ENCODE results near the gene BAIAP2L2.
"Not testable (repeated sequence)": the region's sequence is repeated elsewhere in the genome, so short reads cannot be mapped to it uniquely, and the experiment has no call there.

Gene BAIAP2L2

DNA sequence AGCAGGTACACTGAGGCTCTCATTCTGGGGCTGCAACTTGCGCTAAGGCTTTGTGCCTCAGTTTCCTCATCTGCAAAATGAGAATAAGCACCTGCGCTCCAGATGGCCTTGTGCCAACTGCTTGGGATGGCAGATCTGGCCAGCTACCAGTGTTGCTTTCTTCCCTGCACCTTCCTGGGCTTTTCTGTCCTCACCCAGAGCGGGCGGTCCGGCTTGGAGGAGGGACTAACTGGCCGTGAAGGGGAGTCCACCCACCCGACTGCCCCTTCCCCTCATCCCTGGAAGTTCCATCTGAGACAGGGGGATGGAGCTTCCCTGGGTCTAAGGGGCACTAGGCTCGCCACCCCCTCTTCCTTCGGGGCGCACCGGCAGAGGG, 30.0 kb downstream of the BAIAP2L2 start:
- DNase-seq: no peak

DNA sequence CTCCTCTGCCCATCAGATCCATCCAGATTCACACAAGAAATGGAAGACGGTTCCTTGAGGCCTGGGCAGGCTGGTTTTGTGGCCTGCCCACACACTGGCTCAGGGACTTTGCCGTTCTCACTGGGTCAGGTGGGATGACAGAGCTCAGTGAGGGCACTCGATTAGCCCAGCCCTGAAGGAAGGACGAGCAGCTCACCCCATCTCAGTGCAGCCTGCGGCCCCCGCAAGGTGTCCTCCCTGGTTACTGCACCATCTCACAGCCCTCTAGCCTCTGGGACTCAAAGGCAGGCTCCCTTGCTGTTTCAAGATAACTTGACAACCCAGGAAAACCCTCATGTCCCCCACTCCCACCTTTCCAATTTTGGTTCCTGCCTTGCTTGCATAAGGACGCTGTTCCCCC, 30.7 kb downstream of the BAIAP2L2 start:
- DNase-seq: no peak

DNA sequence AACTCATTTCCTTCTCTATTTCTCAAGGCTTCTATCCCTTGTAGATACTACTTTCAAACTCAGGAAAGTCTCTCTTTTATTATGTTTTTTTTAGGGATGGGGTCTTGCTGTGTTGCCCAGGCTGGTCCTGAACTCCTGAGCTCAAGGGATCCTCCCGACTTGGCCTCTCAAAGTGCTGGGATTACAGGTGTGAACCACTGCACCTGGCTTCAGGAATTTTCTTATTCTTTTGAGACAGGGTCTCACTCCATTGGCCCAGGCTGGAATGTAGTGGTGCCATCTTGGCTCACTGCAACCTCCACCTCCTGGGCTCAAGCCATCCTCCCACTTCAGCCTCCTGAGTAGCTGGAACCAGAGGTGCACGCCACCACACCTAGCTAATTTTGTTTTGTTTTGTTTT, 31.3 kb downstream of the BAIAP2L2 start:
- DNase-seq: not testable (repeated sequence)

DNA sequence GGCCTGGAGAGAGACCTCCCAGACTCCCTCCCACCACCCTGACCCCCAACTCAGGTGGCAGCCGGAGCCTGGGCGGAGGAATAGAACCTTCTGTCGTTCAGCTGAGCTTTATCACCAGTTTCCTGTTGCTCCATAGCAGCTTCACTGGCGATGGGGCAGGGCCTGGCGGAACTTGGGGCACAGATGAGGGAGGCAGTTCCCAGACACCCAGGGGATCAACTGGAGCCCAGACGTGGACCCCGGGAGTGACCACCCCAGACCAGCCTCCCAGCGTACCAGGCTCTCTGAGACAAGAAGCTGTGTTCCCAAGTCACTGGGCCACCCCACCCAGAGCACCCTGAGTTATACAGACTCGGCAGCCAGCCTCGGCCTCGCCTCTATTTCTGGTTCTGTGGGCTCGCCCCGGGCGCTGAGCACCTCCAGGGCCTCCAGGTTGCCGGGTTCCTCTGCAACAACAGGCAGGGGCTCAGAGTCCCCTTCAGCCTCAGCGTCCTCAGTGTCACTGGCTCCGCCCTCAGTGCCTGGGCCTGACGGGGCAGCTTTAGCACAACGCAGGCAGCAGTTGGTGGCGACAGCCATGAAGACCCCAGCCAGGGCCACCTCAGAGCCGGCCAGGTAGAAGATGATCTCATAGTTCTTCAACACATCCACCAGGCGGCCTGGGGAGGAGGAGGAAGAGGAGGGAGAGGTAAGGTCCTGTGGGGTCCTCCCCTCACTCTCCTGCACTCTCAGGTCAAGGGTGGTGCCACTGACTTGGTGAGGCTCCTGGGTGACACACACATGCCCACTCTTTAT, 32.2 kb downstream of the BAIAP2L2 start:
- no peak for DNase-seq

DNA sequence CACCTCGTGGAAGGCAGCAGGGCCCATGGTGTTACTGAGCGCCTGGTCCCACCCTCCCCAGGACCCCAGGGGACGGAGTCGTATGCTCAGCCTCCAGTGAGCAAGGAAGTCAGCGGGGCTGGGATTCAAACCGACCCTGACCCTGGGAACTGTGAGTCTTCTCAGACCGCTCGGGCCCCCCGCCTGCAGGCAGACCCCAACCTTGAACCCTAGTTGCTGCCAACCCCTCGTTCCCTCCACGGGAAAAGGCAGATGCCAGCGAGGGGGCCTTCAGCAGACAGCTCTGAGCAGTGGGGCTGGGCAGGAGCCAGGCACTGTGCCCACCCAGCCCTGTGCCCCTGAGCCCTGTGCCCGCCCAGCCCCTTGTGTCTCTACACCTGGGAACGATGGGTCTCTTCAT, 32.9 kb downstream of the BAIAP2L2 start:
- no peak for DNase-seq

DNA sequence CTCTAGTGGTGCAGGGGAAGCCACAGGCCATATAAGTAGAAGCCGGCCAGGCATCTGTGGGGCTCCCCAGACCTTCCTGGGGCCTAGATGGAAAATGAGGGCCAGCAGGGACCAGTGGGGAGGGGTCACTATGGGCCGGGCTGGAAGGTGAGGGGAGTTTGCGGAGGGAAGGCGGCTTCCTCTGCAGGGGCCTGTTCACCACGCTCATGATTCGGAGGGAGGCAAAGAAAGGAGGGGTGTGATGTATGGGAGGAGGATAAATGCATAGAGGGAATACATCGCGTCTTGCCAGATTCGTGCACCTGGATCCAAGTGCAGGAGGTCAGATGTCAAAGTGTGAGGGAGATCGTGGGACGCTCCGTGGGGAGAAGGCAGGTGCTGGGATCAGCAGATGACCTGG, 33.4 kb downstream of the BAIAP2L2 start:
- DNase-seq: no peak

DNA sequence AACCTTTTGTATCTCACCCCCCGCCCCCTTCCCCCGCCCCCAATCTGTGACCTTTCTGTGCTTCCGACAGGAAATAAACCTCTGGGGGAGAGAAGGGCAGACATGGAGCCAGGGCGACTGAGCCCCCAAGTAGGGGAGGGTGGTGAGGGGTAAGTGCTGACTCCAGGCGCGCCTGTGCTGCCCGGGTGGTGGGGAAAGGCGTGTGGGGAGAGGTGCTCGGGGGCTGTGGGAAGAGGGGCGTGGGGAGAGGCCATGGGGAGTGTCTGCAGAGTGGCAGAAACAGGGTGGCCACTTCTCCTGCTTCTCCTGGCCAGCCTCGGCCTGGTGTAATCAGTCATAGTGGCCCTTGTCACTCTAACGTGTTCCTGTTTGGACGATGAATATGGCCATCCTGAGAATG, 34.5 kb downstream of the BAIAP2L2 start:
- DNase-seq: no peak

DNA sequence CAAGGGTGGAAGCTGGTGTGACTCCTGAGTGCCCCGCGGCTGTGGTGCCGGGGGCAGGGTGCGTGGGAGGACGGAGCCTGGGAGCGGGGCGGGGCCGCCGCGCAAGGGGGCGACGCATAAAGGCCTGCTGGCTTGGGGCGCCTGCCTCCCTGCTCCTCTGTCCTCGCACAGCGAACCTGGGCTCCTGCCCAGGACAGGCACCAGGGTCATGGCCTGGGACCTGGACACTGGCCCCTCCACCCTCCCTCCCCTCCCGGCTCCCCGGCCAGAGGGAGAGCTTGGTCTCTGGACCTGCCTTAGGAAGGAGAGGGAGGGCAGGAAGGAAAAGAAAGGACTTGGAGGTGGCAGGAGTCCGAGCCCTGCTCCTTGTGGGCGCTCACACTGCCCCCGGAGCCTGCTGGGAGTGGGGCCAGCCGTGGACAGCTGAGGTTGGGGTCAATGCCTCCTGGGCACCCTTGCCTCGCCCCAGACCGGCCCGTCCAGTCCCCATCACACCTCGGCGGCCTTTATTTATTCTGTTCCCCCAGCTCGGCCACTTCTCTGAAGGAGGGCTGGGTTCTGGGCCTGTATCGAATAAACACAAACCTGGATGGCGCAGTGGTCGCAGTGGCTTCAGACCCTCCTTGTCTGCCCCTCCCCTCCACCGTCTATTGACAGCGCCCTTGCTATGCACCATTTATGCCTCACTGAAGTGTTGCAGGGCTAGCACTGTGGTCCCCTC, 35.2 kb downstream of the BAIAP2L2 start:
- DNase-seq: no peak

DNA sequence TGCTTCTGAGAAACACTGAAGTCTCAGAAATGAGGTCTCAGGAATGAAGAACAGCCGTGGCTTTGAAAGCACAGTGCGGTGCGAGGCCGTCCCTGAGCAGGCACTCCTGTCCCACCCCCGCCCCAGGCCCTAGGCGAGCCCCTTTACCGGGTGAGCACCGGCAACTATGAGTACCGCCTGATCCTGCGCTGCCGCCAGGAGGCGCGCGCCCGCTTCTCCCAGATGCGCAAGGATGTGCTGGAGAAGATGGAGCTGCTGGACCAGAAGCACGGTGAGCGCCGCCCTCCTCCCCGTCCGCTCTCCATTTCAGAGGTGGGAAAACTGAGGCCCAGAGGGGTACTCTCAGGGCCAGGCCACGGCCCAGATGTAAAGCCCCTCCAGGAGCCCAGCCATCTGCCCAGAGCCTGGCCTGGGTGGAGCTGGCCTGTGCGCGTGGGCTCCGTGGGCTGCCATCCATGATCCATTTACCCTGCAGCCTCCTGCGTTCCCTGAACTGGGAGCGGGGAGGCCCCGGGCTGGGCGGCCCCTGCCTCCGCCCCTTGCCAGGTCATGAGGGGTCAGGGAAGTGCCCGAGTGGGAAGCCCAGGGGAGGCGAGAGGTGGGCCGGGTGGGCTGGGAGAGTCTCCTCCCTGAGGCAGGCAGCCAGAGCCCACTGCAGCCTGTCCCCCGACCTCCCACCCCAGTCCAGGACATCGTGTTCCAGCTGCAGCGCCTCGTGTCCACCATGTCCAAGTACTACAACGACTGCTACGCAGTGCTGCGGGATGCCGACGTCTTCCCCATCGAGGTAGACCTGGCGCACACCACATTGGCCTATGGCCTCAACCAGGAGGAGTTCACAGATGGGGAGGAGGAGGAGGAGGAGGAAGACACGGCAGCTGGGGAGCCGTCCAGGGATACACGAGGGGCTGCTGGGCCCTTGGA, 36.0 kb downstream of the BAIAP2L2 start:
- DNase-seq: no peak

DNA sequence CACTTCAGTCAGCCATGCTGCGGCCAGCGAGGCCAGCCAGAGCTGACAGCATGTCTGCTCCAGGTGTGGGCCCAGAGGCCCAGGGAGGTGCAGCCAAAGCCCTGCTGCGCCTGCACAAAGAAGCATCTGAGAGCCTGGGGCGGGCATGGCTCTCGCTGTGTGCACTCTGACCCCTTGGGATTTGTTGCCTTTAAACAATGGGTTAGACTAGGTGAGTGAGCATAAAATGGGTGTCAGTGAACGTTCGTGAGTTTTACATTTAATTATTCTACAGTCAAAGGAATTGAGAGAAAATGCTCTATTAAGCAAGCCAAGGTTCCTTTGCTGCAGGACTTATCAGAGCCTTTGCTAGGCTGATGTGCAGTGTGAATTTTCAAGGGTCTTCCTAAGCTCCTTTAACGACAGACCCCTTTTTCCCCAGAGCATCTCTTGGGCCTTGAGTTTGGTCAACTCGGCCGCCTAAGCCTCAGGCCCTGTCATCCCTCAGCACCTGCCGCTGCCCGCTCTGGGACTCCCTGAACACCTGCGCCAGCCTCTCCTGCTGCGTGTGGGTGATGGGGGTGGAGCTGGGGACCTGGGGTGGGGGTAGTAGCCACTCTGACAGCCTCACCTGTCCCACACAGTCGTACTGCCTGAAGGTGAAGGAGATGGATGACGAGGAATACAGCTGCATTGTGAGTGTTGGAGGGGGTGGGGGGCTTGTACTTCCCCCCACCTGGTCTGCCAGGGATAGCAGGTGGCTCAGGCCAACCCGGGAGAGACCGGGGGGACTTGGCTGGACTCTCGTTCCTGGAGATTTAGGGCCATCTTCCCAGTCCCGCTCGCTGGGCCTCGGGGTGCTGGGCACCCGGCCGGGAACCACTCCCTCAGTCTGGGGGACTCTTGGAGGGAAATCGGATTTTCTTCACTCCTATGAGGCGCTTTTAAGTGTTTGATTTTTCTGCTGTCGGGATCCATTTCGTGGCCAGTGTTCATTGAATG, 37.0 kb downstream of the BAIAP2L2 start:
- DNase-seq: no peak

DNA sequence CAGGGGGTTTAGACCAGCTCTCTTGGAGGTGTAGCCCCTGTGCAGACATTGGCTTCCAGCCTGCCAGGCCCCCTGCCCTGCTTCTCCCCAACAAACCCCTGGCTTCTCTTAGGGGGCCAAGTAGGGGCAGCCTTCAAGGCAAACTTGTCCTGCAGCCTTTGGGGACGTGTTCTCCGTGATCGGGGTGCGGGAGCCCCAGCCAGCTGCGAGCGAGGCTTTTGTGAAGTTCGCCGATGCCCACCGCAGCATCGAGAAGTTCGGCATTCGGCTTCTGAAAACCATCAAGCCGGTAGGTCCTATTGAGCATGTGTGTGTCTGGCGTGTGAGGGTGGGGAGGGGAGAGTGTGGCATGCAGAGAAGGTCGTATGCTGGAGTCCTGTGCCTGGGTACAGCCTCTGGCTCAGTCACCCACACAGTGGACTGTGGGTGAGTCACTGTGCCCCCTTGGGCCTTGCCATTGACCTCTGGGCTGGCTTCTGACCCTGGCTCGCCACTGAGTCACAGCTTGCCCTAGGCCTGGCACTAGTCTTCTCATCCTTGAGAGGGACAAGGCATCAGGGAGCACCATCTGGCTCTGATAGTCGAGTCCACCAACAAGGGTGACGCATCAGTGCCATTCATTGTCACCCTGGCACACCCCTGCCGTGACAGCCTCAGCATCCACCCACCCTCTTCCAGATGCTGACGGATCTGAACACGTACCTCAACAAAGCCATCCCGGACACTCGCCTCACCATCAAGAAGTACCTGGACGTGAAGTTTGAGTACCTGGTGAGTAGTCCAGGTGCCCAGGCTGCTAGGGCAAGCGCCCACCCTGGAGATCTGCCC, 37.9 kb downstream of the BAIAP2L2 start:
- no peak for DNase-seq

DNA sequence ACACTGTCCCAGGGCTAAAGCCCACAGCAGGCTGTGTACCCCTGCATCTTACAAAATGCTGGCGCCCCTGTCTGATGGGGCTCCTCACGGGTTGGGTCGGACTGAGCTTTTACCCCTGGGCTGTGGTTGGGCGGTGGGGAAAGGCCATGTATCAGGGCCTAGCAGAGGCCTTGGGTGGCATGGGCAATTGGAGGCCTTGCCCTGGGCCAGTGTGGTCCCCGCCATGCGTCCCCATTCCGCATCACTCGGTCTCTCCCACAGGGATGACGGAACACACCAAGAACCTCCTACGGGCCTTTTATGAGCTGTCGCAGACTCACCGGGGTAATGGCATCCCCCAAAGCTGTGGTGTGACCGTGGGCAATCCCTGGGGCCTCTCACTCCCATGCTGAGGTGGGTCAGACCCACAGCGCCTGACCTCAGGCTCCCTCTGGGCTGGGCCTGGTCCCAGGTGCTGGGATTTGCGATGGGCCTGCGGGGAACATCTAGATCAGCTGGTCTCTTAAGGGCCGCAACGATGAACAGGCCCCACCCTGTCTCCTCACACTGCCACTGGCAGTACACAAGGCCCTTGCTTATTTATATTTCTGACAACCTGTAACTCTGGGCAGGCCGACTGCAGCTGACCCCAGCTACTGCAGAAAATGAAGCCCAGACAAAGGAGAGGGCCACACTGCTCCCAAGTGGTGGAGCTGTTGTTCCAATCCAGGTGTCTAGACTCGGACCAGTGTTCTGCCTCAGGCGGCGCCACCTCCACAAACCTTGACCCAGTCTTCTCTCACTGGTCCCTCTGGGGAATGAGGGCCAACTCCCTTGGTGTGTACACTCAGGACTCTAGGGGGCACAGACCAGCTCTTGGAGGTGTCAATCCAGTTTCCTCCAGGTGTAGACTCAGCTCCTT, 38.8 kb downstream of the BAIAP2L2 start:
- DNase-seq: no peak

DNA sequence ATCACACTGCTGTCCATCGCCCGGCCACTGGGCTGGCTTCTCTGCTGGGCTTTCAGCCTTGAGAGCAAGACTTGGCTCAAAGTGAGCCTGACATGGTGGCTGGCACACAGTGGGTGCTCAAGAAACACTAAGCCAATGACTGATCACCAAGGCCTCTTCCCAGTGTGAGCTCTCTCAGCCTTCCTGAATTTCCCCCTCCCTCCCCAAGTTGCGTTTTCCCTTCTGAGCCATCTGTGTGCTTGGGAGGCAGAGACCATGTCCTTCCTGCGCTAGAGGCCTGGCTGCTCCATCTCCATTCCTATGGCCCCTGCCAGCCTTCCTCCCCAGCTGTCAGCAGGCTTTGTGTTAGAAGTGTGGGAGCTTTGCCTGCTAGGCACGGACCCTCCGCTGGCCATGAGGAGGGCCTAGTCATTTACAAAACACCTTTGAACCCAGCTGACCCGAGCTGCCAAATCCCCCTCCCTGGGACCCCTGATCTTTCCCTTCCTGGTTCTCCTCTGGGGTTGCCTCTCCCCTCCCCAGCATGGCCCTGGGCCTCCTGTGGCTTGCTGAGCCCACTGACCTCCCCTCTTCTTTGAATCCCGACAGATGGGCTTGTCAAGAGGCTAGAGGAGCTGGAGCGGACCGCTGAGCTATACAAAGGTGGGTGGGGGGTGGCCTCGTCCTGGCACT, 40.1 kb downstream of the BAIAP2L2 start:
- DNase-seq: no peak

DNA sequence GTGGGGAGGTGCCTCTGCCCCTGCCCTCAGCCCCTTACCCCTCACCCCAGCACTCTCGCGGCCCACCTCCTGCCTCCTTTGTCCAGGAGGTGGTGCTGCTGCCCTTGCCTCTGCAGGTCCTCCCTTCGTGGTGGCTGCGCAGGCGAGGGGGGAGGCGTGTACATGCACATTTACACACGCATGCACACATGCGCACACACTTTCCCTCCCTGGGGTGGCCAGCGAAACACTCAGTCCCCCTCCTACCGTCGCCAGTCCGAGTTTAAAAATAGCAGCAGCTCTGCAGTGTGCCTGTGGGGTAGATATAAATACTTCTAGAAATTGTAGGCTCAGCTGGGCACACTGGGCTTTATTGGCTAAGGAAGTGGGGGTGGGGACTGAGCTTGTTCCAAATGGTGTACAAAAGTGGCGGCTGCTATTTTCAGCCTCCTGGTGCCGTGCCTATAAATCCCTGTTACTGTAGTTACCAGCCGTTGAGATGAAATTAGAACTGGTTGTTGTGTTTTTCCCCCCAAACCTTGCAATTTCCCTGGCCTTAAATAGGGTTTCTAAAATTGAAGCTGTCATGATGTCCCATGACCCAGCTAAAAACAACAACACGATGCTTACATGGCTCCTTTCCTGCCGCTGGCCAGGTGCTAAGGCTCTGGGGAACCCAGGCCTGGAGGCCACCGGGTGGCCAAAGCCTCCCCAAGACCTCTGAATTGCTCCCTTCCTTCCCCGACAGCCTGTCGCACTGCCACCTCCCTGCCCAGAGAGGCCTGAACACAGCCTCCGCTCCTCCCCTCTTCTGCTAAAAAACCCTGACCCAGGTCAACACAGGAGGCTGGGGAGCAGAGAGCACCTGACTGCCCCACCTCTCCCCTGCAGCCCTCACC, 40.9 kb downstream of the BAIAP2L2 start:
- DNase-seq: no peak

DNA sequence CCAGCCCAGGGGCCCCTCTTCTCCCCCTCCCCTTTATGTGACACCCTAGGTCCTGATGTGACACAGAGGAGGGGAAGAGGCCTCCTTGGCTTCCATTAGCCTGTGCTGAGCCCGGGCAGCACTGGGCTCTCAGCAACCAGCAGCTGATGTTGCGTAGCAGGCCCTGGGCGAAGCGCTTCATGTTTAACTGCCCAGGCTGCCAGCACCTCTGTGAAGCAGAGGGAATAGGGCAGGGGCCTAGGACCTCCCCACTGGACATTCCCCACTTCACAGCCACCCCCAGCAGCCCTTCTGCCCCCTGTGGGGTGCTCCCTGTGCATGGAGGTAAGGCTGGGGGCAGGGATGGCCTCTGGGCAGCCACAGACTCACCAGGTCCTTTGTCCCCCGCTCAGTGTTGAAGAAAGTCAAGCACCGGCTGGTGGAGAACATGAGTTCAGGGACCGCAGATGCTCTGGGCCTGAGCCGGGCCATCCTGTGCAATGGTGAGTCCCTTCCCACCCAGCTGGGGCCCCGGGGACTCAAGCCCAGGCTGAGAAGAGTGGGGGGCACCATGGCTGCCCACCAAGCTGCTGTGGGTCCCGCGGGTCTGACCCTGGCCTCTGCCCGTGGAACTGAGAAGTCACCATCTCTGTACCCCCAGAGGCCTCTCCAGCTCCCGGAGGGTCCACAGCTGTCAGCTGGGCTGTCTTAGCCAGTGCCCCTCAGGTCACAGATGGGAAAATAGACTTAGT, 41.7 kb downstream of the BAIAP2L2 start:
- DNase-seq: no peak

DNA sequence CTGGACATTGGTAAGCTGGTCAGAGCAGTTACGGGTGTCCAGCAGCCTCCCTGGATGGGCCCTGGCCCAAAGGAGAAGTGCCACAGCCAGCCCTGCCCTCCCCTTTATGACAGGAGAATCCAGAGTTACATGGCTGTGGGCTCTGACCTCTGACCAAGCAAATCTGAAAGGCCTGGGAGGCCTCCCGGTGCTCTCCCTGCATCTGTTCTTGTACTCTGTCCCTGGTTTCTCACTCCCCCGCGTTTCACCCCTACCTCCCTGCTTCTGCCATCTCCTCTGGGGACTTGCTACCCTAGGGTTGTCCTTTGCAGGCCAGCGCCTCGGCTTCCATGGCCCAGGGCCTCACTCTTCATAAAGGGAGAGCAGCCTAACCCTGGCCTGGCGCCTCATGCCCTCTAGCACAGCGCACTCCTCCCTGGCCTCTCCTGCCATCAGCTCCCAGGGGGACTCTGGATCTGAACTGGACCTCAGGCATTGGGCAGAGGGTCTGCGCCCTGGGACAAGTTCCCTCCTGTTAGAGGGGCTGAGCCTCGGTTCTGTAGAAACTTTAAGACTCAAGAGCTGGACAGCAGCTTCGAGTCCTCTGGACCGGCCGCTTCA, 42.6 kb downstream of the BAIAP2L2 start:
- DNase-seq: no peak

DNA sequence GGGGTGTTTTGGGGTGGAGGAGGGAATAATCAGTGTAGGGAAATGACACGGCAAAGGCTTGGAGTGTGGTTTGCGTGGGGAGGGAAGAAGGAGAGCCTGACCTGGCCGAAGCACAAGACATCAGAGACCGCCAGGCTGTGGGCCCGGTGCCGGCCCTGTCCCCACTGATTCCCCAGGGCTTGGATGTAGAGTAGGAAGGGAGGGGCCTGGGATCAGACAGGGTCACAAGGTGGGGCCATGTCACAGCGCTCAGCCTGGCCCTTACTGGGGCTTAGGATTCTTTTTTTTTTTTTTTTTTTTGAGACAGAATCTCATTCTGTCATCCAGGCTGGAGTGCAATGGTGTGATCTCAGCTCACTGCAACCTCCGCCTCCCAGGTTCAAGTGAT, 43.5 kb downstream of the BAIAP2L2 start:
- DNase-seq: no peak
